GM12878 (cell line): Measurements from ENCODE around the gene CAND1. TPM values are rescaled to one million over a fixed set of nuclear protein-coding genes. Genes with fewer than 3 reads are reported as not detected.

Experiments used
- BCLAF1 ChIP-seq: fragments of 450-650 bp; IDR thresholded peaks from 2 replicates; pipeline ENCODE4 v1.6.1; 2017; ENCODE audit warnings: antibody characterized with exemption, mild to moderate bottlenecking, moderate library complexity
- CEBPB ChIP-seq, 2 experiments: fragments of 150-350 bp in 1 of 2; IDR thresholded peaks; 2 replicates each; pipeline ENCODE4 v1.6.1; 2012 to 2014; ENCODE audit warnings: low read depth in 2 of 2, low read length in 2 of 2, borderline replicate concordance in 1 of 2, inconsistent platforms in 1 of 2
- HDAC6 ChIP-seq: fragments of 200-600 bp; sonication (generic); IDR thresholded peaks from one replicate; pipeline ENCODE4 v1.8.0; 2017; ENCODE audit warnings: antibody characterized with exemption; ENCODE audit not compliant: unreplicated experiment
- USF2 ChIP-seq: IDR thresholded peaks from 2 replicates; pipeline ENCODE4 v1.6.1; 2011; ENCODE audit warnings: low read depth, low read length, improper control_type of control experiment, borderline replicate concordance
- polyA plus RNA-seq, 11 experiments: library from polyadenylated mRNA; depleted of rRNA in 4 of 11; unstranded in 6 of 11; stranded (reverse) in 5 of 11; fragments of >200 nt; fragmentation: Nextera tagmentation in 4 of 11; fragmentation: Illumina TruSeq in 1 of 11; extraction: Ambion mirVana in 4 of 11; extraction: Trizol in 1 of 11; gene quantifications; 1 replicate in 1 of 11; 2 replicates in 10 of 11; pipeline versions ENCODE4 v1.2.1 to v1.2.3, GENCODE V29; 2011 to 2016; ENCODE audit warnings: inconsistent platforms in 2 of 11, missing spikeins in 2 of 11, low read depth in 1 of 11
- total RNA-seq, 4 experiments: library from RNA; depleted of rRNA in 3 of 4; stranded (reverse); fragments of >200 nt in 3 of 4; fragmentation: Illumina TruSeq in 1 of 4; extraction: Trizol in 1 of 4; gene quantifications; 2 replicates each; pipeline versions ENCODE4 v1.2.1 to v1.2.3, GENCODE V29; 2013 to 2021
- TF ChIP-seq, protein P1 (sequence below): fragments of 150-350 bp; IDR thresholded peaks from 2 replicates; pipeline ENCODE4 v1.6.1; 2016; ENCODE audit warnings: low read depth, low read length

Gene CAND1
- total and polyA plus RNA-seq, 10 of the 15 experiments (the other 5 are each of a cell fraction or from before 2014, with no cell fraction given) = 34.5 to 213 (median 96.0) TPM

DNA sequence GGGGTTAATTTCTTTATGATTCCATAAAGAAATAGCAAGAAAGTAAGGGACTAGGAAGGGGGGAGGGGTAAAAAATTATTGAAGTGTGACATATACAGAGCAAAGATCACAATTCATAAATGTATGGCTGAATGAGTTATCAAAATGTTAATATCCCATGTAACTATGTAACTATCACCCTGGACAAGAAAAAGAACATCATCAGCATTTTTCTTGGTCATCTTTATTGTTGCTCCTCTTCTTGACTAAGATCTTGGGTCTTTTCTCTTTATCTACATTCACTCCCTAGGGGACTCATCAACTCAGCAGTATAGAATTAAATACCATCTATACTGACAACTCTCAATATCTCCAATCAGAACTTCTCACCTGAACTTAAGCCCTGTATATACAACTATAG, 57.5 kb downstream of the CAND1 start (continued):
- TF ChIP-seq CEBPB (IDR thresholded peaks at IDR 0.05; ENCODE audit: borderline replicate concordance in 1 of 2, low read depth in 2 of 2, low read length in 2 of 2) = no peak
- TF ChIP-seq, protein P1, sequence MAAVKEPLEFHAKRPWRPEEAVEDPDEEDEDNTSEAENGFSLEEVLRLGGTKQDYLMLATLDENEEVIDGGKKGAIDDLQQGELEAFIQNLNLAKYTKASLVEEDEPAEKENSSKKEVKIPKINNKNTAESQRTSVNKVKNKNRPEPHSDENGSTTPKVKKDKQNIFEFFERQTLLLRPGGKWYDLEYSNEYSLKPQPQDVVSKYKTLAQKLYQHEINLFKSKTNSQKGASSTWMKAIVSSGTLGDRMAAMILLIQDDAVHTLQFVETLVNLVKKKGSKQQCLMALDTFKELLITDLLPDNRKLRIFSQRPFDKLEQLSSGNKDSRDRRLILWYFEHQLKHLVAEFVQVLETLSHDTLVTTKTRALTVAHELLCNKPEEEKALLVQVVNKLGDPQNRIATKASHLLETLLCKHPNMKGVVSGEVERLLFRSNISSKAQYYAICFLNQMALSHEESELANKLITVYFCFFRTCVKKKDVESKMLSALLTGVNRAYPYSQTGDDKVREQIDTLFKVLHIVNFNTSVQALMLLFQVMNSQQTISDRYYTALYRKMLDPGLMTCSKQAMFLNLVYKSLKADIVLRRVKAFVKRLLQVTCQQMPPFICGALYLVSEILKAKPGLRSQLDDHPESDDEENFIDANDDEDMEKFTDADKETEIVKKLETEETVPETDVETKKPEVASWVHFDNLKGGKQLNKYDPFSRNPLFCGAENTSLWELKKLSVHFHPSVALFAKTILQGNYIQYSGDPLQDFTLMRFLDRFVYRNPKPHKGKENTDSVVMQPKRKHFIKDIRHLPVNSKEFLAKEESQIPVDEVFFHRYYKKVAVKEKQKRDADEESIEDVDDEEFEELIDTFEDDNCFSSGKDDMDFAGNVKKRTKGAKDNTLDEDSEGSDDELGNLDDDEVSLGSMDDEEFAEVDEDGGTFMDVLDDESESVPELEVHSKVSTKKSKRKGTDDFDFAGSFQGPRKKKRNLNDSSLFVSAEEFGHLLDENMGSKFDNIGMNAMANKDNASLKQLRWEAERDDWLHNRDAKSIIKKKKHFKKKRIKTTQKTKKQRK = no peak
- no peak for TF ChIP-seq BCLAF1
- no peak for TF ChIP-seq HDAC6
- no peak for TF ChIP-seq USF2
